GM13977 (cell line): ENCODE measurements around the gene CNDP1.

Experiments used
- DNase-seq: peaks from one replicate; pipeline ENCODE4 v3.0.0; 2012; ENCODE audit warnings: low spot score
- CTCF ChIP-seq: IDR thresholded peaks from 2 replicates; pipeline ENCODE4 v1.5.1; 2012; ENCODE audit warnings: mild to moderate bottlenecking, control low read depth; ENCODE audit not compliant: insufficient read depth; ENCODE audit errors: extremely low read depth, missing control alignments
- in situ Hi-C: fragments of 300-500 bp; cut with MboI; formaldehyde crosslinking; loops from one replicate; pipeline ENCODE4 v1.12.0; 2022; ENCODE audit warnings: low sequenced_read_pairs, low pct_unique_long_range_greater_than_20kb, mixed read lengths, inconsistent platforms; ENCODE audit not compliant: unreplicated experiment

Gene CNDP1

DNA sequence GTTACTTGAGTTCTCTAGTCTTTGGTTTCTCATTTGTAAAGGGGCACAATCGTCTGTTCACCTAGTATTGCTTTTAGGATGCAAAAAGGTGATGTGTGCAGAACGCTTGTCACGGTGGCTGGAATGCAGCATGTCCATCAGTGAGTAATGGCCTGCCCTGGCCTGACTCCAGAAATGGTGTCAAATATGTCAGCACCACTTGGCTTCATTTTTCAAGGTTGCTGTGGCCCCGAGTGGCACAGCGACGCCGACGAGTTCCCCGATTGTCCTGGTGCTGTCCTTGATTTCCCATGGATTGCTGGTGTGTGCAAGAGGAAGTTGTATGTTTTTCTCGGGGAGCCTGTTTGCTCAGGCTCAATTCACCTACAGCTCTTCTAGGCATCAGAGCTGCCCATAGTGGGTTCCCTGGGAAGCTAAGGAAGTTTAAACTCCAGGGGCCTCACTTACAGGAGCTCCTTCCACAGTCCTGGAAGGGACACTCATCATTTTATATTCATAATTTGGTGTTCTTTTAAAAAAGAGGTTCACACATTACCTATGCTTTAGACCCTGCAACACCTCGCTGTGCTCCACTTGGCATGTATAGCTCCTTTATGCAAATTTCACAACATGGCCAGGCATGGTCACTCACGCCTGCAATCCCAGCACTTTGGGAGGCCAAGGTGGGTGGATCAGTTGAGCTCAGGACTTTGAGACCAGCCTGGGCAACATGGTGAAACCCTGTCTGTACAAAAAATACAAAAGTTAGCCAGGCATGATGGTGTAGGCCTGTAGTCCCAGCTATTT, 37.8 kb downstream of the CNDP1 start:
- in situ Hi-C loops: no loop called here
- TF ChIP-seq CTCF: no peak
- DNase-seq: no peak

GRCh38 chr18:74573053-74573452, 38.8 kb downstream of the CNDP1 start:
- in situ Hi-C loops: no loop called here
- DNase-seq: no peak
- TF ChIP-seq CTCF: no peak

- TF ChIP-seq CTCF: no peak
- DNase-seq: no peak
- in situ Hi-C loops: no loop called here
Measured at GRCh38 chr18:74574916-74575315, 40.6 kb downstream of the CNDP1 start.

DNA sequence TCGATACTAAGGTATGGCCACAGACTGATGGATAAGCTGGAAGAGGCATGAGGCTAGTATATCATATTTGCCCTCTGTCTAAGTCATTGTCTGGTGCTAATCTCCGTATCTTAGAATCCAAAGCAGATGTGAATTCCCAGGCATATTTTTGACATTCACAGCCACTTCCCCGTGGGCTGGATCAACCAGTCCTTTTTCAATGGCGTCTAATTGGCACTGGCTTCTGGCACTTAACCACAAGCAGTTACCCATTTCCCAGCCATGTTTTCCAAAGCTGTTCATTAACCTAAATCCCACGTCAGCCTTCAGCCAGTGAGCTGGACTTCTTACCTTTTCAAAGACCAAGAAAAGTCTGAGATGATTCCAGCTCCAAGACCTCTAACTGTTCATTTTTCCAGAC, 42.7 kb downstream of the CNDP1 start:
- TF ChIP-seq CTCF: no peak
- no peak for DNase-seq
- in situ Hi-C loops: no loop called here

DNA sequence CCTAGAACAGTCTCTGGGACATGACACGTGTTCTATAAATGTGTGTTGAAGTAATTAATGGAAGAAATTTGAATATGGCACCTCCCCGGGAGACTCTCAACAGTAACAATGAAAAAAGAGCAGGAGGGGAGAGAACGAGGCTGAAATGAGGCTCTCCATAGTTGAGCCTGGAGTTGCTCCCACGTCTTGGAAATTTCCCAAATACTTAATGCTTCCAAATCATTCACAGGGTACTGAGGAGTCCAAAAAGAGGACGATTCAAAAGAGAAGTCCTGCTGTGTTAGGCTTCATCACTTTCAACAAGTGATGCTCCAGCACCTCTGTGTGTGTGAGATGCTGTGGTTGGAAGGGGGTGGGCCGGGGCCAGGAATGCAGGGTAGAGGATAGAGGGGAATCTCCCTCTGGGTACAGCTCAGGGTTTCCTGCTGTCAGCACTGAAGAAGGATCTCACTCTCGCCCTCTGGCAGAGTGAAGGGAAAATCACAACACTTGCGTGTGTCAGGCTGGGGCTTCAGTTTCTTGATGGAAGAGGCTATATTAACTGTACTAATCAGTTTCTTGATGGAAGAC, 45.3 kb downstream of the CNDP1 start:
- in situ Hi-C loops: no loop called here
- TF ChIP-seq CTCF: no peak

DNA sequence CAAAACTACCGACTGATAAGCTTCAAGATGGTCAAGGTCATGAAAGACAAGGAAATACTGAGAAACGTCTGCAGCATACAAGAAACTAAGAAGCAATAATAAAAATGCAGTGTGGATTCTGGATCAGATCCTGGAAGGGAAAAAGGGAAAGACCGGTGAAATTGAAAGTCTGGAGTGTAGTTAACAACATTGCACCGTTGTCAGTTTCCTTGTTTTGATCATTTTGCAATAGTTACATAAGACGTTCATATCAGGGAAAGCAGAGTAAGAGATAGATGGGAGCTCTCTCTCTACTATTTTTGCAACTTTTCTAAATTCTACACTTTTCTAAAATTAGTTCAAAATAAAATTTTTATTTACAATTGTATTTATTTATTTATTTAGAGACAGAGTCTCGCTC, 48.3 kb downstream of the CNDP1 start:
- no peak for DNase-seq
- TF ChIP-seq CTCF: no peak
- in situ Hi-C loops: no loop called here

More for the DNA sequence above, 45.3 kb downstream of the CNDP1 start:
- DNase-seq: no peak
